Measurements from ENCODE around the gene CMAS.
"Not testable (repeated sequence)": the region's sequence is repeated elsewhere in the genome, so short reads cannot be mapped to it uniquely, and the experiment has no call there.

CMAS gene

DNA sequence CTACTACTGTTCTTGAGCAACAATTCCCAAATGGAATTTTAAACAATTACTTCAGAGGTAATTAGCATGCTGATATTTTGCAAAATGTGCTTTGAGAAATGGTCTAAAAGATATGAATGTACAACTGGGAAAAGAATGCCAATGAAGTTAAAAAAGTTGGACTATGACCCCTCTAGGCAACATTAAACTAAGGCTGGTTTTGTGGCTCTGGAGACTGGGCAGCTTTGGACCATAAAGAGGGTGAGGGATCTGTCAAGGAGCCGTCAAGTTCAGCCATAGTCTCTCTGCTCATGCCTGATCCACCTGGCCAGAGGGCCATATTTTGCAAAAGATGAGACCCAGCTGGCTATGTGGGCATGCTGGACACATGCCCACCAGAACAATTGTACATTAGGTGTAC lies 38.8 kb downstream of the CMAS start:
- H3K9ac ChIP-seq (ENCODE audit: low read depth, low read length) = no peak overlapping the region
- no peak overlapping the region for H2AFZ ChIP-seq (ENCODE audit: low read depth, low read length)
- H3K36me3 ChIP-seq (ENCODE audit: insufficient read depth, low read length) = no peaks in the 10 kb centered on the region
- H4K20me1 ChIP-seq (ENCODE audit: insufficient read depth, low read length) = no peaks in the 10 kb centered on the region
- TF ChIP-seq, protein P1, sequence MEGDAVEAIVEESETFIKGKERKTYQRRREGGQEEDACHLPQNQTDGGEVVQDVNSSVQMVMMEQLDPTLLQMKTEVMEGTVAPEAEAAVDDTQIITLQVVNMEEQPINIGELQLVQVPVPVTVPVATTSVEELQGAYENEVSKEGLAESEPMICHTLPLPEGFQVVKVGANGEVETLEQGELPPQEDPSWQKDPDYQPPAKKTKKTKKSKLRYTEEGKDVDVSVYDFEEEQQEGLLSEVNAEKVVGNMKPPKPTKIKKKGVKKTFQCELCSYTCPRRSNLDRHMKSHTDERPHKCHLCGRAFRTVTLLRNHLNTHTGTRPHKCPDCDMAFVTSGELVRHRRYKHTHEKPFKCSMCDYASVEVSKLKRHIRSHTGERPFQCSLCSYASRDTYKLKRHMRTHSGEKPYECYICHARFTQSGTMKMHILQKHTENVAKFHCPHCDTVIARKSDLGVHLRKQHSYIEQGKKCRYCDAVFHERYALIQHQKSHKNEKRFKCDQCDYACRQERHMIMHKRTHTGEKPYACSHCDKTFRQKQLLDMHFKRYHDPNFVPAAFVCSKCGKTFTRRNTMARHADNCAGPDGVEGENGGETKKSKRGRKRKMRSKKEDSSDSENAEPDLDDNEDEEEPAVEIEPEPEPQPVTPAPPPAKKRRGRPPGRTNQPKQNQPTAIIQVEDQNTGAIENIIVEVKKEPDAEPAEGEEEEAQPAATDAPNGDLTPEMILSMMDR (IDR thresholded peaks at IDR 0.05; ENCODE audit: borderline replicate concordance, extremely low read depth, low read length, poor library complexity, severe bottlenecking) = no peak
- TF ChIP-seq EZH2 (IDR thresholded peaks at IDR 0.05; ENCODE audit: borderline replicate concordance, low read depth, low read length, severe bottlenecking) = no peak
- no peaks in the 10 kb centered on the region for H3K79me2 ChIP-seq (ENCODE audit: insufficient read depth, low read length)
- DNase-seq (no peak), ATAC-seq (ENCODE audit: insufficient read depth, low read depth) (no peak)
- H3K4me3 ChIP-seq (ENCODE audit: low read depth in 1 of 2, low read length in 2 of 2) = no peak overlapping the region
- no peaks in the 10 kb centered on the region for H3K9me3 ChIP-seq (ENCODE audit: insufficient read depth, low read length, severe bottlenecking)
- no peaks in the 10 kb centered on the region for H3K27me3 ChIP-seq (ENCODE audit: insufficient read depth, low read length, poor library complexity)
- H3K4me1 ChIP-seq (ENCODE audit: insufficient read depth, low read length) = no peaks in the 10 kb centered on the region
- H3K27ac ChIP-seq (ENCODE audit: low read length) = no peak overlapping the region
- H3K4me2 ChIP-seq (ENCODE audit: insufficient read depth, low read length) = no peak overlapping the region

DNA sequence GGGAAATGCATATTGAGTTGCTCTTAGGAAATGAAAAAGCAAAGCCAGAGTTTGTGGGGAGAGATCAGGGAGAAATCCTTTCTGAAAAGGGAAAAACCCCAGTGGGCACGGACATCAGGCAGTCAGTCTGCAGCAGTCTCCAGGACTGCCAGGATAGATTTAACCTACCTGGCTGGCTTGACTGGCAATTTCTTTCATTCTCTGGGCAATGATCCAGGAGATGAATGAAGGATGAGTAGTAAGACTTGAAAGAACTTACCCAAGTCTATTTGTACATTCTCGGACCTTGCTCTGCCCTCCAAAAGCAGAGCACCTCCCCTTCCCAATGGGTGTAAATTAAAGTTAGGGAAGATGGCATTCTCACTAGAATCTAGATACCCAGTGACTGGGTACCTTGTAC lies 42.9 kb downstream of the CMAS start:
- TF ChIP-seq, protein P1 (IDR thresholded peaks at IDR 0.05; ENCODE audit: borderline replicate concordance, extremely low read depth, low read length, poor library complexity, severe bottlenecking) = no peak
- TF ChIP-seq EZH2 (IDR thresholded peaks at IDR 0.05; ENCODE audit: borderline replicate concordance, low read depth, low read length, severe bottlenecking) = no peak
- no peaks in the 10 kb centered on the region for H4K20me1 ChIP-seq (ENCODE audit: insufficient read depth, low read length)
- no peak for DNase-seq
- H3K9me3 ChIP-seq (ENCODE audit: insufficient read depth, low read length, severe bottlenecking) = no peaks in the 10 kb centered on the region
- no peaks in the 10 kb centered on the region for H3K79me2 ChIP-seq (ENCODE audit: insufficient read depth, low read length)
- H3K36me3 ChIP-seq (ENCODE audit: insufficient read depth, low read length) = no peaks in the 10 kb centered on the region
- no peak overlapping the region for H3K9ac ChIP-seq (ENCODE audit: low read depth, low read length)
- no peak overlapping the region for H3K27ac ChIP-seq (ENCODE audit: low read length)
- no peaks in the 10 kb centered on the region for H3K4me1 ChIP-seq (ENCODE audit: insufficient read depth, low read length)
- no peaks in the 10 kb centered on the region for H3K27me3 ChIP-seq (ENCODE audit: insufficient read depth, low read length, poor library complexity)
- H3K4me2 ChIP-seq (ENCODE audit: insufficient read depth, low read length) = no peak overlapping the region
- ATAC-seq (ENCODE audit: insufficient read depth, low read depth) = no peak
- H2AFZ ChIP-seq (ENCODE audit: low read depth, low read length) = no peak overlapping the region
- no peak overlapping the region for H3K4me3 ChIP-seq (ENCODE audit: low read depth in 1 of 2, low read length in 2 of 2)

DNA sequence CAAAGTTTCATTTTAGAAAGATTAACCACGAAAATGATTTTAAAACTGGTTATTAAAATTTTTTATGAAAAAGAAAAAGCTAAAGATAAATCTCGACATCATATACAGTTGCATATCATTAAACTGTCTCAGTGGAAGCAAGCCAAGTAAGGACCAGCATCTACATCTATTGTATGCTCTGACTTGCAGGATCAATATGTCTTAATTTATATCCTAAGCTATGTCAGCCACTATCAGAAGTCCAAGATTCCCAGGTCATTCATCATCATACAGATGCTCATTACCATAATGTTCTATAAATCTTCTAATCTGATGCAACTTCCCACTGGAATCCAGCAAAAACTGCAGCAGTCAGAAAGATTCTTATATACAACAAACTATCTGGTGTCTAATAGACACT lies 43.5 kb downstream of the CMAS start:
- Histone ChIP-seq H3K79me2 (ENCODE audit: insufficient read depth, low read length) (no peaks in the 10 kb centered on the region), H3K36me3 (ENCODE audit: insufficient read depth, low read length) (no peaks in the 10 kb centered on the region), H3K9me3 (ENCODE audit: insufficient read depth, low read length, severe bottlenecking) (no peaks in the 10 kb centered on the region), H3K27ac (ENCODE audit: low read length) (no peak overlapping the region), H2AFZ (ENCODE audit: low read depth, low read length) (no peak overlapping the region), H3K4me1 (ENCODE audit: insufficient read depth, low read length) (no peaks in the 10 kb centered on the region), H4K20me1 (ENCODE audit: insufficient read depth, low read length) (no peaks in the 10 kb centered on the region), H3K9ac (ENCODE audit: low read depth, low read length) (no peak overlapping the region), H3K4me2 (ENCODE audit: insufficient read depth, low read length) (no peak overlapping the region), H3K27me3 (ENCODE audit: insufficient read depth, low read length, poor library complexity) (no peaks in the 10 kb centered on the region), H3K4me3 (ENCODE audit: low read depth in 1 of 2, low read length in 2 of 2) (no peak overlapping the region)
- DNase-seq (no peak), ATAC-seq (ENCODE audit: insufficient read depth, low read depth) (no peak)
- TF ChIP-seq, protein P1 (IDR thresholded peaks at IDR 0.05; ENCODE audit: borderline replicate concordance, extremely low read depth, low read length, poor library complexity, severe bottlenecking) = no peak
- no peak for TF ChIP-seq EZH2 (IDR thresholded peaks at IDR 0.05; ENCODE audit: borderline replicate concordance, low read depth, low read length, severe bottlenecking)

DNA sequence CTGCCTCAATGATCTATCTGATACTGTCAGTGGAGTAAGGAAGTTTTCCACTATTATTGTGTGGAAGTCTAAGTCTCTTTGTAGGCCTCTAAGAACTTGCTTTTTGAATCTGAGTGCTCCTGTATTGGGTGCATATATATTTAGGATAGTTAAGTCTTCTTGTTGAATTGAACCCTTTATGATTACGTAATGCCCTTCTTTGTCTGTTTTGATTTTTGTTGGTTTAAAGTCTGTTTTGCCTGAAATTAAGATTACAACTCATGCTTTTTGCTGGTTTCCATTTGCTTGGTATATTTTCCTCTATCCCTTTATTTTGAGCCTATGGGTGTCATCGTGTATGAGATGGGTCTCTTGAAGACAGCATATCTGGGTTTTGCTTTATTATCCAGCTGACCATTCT lies 53.0 kb downstream of the CMAS start:
- not testable (repeated sequence) for H3K9ac ChIP-seq (ENCODE audit: low read depth, low read length); H4K20me1 ChIP-seq (ENCODE audit: insufficient read depth, low read length); H3K4me1 ChIP-seq (ENCODE audit: insufficient read depth, low read length); H3K27ac ChIP-seq (ENCODE audit: low read length); H3K36me3 ChIP-seq (ENCODE audit: insufficient read depth, low read length); DNase-seq; H3K9me3 ChIP-seq (ENCODE audit: insufficient read depth, low read length, severe bottlenecking); H2AFZ ChIP-seq (ENCODE audit: low read depth, low read length); H3K79me2 ChIP-seq (ENCODE audit: insufficient read depth, low read length); H3K4me2 ChIP-seq (ENCODE audit: insufficient read depth, low read length); H3K27me3 ChIP-seq (ENCODE audit: insufficient read depth, low read length, poor library complexity); ATAC-seq (ENCODE audit: insufficient read depth, low read depth); H3K4me3 ChIP-seq (ENCODE audit: low read depth in 1 of 2, low read length in 2 of 2)
